GM18526 (cell line): ENCODE results near the gene GPC5.

ENCODE experiments used
- POLR2A ChIP-seq: IDR thresholded peaks from 3 replicates; pipeline ENCODE4 v1.6.1; 2011; ENCODE audit not compliant: insufficient read length; ENCODE audit errors: extremely low read depth

The GPC5 gene

GRCh38 chr13:91724591-91724990 is 326.2 kb downstream of the GPC5 start:
- TF ChIP-seq POLR2A: no peak

- TF ChIP-seq POLR2A: no peak
Measured at GRCh38 chr13:91725646-91726045, 327.2 kb downstream of the GPC5 start.

- TF ChIP-seq POLR2A: no peak
Measured at GRCh38 chr13:91726671-91727070, 328.2 kb downstream of the GPC5 start.

- TF ChIP-seq POLR2A: no peak
Measured at GRCh38 chr13:91729859-91730258, 331.4 kb downstream of the GPC5 start.

GRCh38 chr13:91739751-91740150 is 341.3 kb downstream of the GPC5 start:
- no peak for TF ChIP-seq POLR2A

- TF ChIP-seq POLR2A: no peak
Measured at GRCh38 chr13:91740756-91741155, 342.3 kb downstream of the GPC5 start.

GRCh38 chr13:91741925-91742324 is 343.5 kb downstream of the GPC5 start:
- no peak for TF ChIP-seq POLR2A

- TF ChIP-seq POLR2A: no peak
Measured at GRCh38 chr13:91744284-91744683, 345.9 kb downstream of the GPC5 start.

GRCh38 chr13:91745967-91746366 is 347.5 kb downstream of the GPC5 start:
- no peak for TF ChIP-seq POLR2A

- TF ChIP-seq POLR2A: no peak
Measured at GRCh38 chr13:91747186-91747585, 348.8 kb downstream of the GPC5 start.

GRCh38 chr13:91748416-91749089 is 350.1 kb downstream of the GPC5 start:
- no peak for TF ChIP-seq POLR2A

GRCh38 chr13:91758724-91759123 is 360.3 kb downstream of the GPC5 start:
- no peak for TF ChIP-seq POLR2A

GRCh38 chr13:91762957-91763356 is 364.5 kb downstream of the GPC5 start:
- no peak for TF ChIP-seq POLR2A

- TF ChIP-seq POLR2A: no peak
Measured at GRCh38 chr13:91764527-91764926, 366.1 kb downstream of the GPC5 start.

- TF ChIP-seq POLR2A: no peak
Measured at GRCh38 chr13:91767651-91768050, 369.2 kb downstream of the GPC5 start.

- no peak for TF ChIP-seq POLR2A
Measured at GRCh38 chr13:91768746-91769145, 370.3 kb downstream of the GPC5 start.

- no peak for TF ChIP-seq POLR2A
Measured at GRCh38 chr13:91771229-91771628, 372.8 kb downstream of the GPC5 start.

GRCh38 chr13:91773591-91774227 is 375.3 kb downstream of the GPC5 start:
- no peak for TF ChIP-seq POLR2A

GRCh38 chr13:91774397-91774796 is 376.0 kb downstream of the GPC5 start:
- no peak for TF ChIP-seq POLR2A
